H1 (cell line): ENCODE measurements around the gene WWP2. TPM values are rescaled to one million over a fixed set of nuclear protein-coding genes. Genes with fewer than 3 reads are reported as not detected.

Source experiments
- ATF2 ChIP-seq: IDR thresholded peaks from 2 replicates; pipeline ENCODE4 v1.6.1; 2012; ENCODE audit warnings: low read length, inconsistent platforms
- ATF3 ChIP-seq: IDR thresholded peaks from 2 replicates; pipeline ENCODE4 v1.6.1; 2011; ENCODE audit warnings: low read depth, mild to moderate bottlenecking, low read length; ENCODE audit not compliant: insufficient read depth
- CTBP2 ChIP-seq: IDR thresholded peaks from 2 replicates; pipeline ENCODE4 v1.7.0; 2011; ENCODE audit warnings: borderline replicate concordance, mild to moderate bottlenecking, moderate library complexity, mixed read lengths, low read length; ENCODE audit not compliant: insufficient read depth, insufficient read length
- EGR1 ChIP-seq: IDR thresholded peaks from 2 replicates; pipeline ENCODE4 v1.6.1; 2011; ENCODE audit warnings: low read depth, low read length, borderline replicate concordance
- RBBP5 ChIP-seq: IDR thresholded peaks from 2 replicates; pipeline ENCODE4 v1.7.1; 2012; ENCODE audit warnings: low read depth, mild to moderate bottlenecking, inconsistent platforms, low read length, moderate library complexity, borderline replicate concordance
- SIN3A ChIP-seq, 2 experiments: IDR thresholded peaks in 1 of 2; conservative IDR thresholded peaks in 1 of 2; 2 replicates each; pipeline ENCODE4 v1.6.1; 2011 to 2012; ENCODE audit warnings: low read length in 2 of 2, improper control_type of control experiment in 1 of 2, low read depth in 1 of 2, mild to moderate bottlenecking in 1 of 2
- SIX5 ChIP-seq: IDR thresholded peaks from 2 replicates; pipeline ENCODE4 v1.6.1; 2011; ENCODE audit warnings: mild to moderate bottlenecking, low read depth, low read length
- SP2 ChIP-seq: IDR thresholded peaks from 2 replicates; pipeline ENCODE4 v1.6.1; 2012; ENCODE audit warnings: mild to moderate bottlenecking, low read length, inconsistent platforms
- USF2 ChIP-seq: IDR thresholded peaks from 2 replicates; pipeline ENCODE4 v1.6.1; 2011; ENCODE audit warnings: low read length, improper control_type of control experiment
- polyA plus RNA-seq, 7 experiments: library from polyadenylated mRNA; depleted of rRNA in 3 of 7; stranded (reverse) in 5 of 7; unstranded in 2 of 7; fragments of >200 nt in 5 of 7; fragments of 200-250 nt in 2 of 7; gene quantifications; 1 replicate in 5 of 7; 2 replicates in 1 of 7; 4 replicates in 1 of 7; pipeline versions ENCODE4 v1.2.1 to v1.2.3, GENCODE V29; 2011 to 2013; ENCODE audit warnings: missing spikeins in 2 of 7, mixed read lengths in 2 of 7
- total RNA-seq: library from RNA; stranded (reverse); fragmentation: NEBNext Ultra II Directional; extraction: Animal tissue kit (Norgen Biotek cat#: 25700); gene quantifications from 2 replicates; pipeline ENCODE4 v1.2.1, GENCODE V29; 2021

The WWP2 gene
- total and polyA plus RNA-seq, 2 of the 8 experiments (the other 6 are each of a cell fraction or from before 2014, with no cell fraction given) = 14.1 to 42.2 TPM

- no peak for TF ChIP-seq USF2
- no peak for TF ChIP-seq CTBP2
- no peak for TF ChIP-seq SIX5
- TF ChIP-seq SP2 = no peak
- no peak for TF ChIP-seq SIN3A (conservative IDR thresholded peaks at IDR 0.05 in 1 of 2, IDR thresholded peaks at IDR 0.05 in 1 of 2; ENCODE audit: low read depth in 1 of 2, low read length in 2 of 2)
- TF ChIP-seq RBBP5 = no peak
- no peak for TF ChIP-seq EGR1
- TF ChIP-seq ATF2 = no peak
- TF ChIP-seq ATF3 = no peak
Observed at GRCh38 chr16:69754143-69754468, 8.0 kb upstream of the WWP2 start (continued).
